CD4-positive, alpha-beta T cell treated with Interleukin-21 for 1 hour (primary cell): Measurements from ENCODE around the gene CALCOCO2.
"Not testable (repeated sequence)": the region's sequence is repeated elsewhere in the genome, so short reads cannot be mapped to it uniquely, and the experiment has no call there.

ENCODE experiments used
- DNase-seq: peaks from one replicate; pipeline ENCODE4 v3.0.0-alpha.2; 2020

Gene CALCOCO2

GRCh38 chr17:48830840-48831548 lies at the start of gene CALCOCO2:
Gene CALCOCO2 (plus strand): TSS chr17:48831035. CDS start chr17:48841708, 10,673 bp downstream.
- DNase-seq, result peak; percentile 91

DNA sequence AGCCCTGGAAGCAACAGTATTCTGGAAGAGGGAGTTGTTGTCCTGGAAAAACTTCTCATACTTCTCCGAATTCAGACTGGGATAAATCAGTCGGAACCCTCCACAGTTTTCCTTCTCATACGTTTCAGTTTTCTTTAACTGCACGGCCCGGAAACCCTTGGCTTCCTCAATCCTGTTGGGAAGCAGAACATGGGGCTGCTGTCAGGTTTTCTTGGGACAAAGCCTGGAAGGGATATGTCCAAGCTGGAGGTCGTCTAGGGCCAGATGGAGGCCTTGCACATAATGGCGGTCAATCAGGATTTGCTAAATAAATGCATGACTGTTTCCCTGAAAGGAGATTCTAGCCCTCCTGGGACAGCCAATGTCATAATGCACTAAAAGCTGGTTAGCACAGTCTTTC lies 43.0 kb upstream of the CALCOCO2 start:
- no peak for DNase-seq

DNA sequence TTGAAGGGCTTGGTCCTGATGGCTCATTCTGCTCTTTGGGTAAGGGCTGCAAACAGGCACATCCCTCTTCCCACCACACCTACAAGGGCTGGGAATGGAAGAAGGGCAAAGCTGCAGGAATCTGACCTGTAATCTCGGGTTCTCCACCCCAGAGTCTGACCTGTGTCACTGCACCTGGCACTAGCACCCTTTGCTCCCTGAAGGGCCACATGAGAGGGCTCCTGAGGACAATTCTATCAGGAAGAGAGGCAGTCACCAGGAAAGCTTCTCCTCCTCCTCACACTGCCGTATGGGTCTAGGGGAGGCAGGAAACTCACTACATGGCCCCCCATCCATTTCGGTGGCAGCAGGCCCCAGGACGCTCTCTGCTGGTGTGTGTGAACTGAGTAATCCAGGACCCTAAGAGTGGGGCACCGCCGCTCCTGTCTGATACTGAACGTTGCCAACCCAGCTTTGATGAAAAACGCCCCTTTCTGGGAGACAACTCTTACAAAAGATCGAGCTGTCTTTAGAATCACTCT lies 40.2 kb upstream of the CALCOCO2 start:
- DNase-seq, result no peak

- peak; percentile 26 for DNase-seq
These were observed 39.5 kb upstream of the CALCOCO2 start for GRCh38 chr17:48791128-48792032.

DNA sequence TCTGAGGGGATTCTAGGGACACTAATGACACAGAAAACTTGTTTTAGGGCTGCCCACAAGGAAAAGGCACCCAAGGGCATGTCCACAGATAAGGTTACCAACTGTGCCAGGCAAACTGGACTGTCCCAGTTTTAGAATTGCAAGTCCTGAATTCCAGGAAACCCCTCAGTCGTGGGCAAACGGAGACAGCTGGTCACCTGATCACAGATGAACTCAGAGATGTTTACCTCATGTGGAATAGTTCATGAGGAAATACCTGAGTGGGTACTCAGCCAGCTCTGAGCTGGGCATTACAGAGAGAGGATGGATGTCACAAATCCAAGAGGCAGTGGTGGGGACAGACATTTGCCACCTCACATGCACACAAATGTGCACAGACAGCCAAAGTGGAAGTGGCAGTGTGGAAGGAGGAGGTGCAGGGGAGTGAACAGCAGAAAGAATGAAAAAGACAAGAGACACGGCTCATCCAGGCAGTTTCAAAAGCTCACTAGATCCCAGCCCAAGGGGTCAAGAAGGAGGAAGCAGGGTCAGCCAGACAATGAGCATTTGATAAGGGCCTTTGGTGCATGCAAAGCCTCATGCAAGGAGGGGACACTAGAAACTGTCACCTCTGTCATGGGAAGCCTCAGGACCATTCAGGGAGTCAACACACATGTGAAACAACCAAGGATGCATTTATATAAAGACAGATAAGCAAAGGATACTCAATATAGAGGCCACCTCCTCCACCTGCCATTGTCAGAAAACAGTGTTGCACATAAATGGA lies 38.6 kb upstream of the CALCOCO2 start:
- DNase-seq, result no peak

DNA sequence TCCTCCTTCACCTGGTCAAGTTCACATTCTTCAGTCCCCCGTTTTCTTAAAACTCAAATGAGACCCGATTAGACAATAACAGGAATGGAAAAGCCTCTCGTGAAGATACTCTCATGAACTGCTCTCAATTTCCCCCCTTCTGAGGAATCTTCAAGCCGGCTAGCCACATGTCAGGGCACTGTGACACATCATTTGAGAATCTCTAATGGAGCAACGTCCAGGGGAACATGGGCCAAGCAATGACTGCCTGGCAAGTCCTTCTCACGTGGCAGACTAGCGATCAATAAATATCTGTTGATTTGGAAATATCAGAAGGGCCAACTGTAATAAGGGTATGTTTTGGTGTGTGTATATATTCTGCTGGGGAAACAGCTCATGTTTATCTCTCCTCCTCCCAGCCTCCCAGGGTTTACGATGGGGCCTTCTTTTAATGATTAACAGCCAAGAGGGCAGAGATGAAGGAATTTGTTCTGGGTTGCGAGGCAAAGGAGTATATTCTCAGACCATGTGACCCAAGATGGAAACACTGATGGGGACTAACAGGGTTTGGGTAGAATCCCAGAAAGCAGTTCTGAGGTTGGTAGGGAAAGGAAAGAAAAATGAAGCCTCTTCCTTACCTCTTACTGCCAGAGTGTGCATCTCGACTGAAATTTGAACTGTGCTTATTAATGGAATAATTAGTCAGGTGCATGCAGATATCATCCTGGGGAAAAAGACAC lies 35.2 kb upstream of the CALCOCO2 start:
- no peak for DNase-seq

- not testable (repeated sequence) for DNase-seq
These were observed 34.7 kb upstream of the CALCOCO2 start for GRCh38 chr17:48796163-48796522.

DNA sequence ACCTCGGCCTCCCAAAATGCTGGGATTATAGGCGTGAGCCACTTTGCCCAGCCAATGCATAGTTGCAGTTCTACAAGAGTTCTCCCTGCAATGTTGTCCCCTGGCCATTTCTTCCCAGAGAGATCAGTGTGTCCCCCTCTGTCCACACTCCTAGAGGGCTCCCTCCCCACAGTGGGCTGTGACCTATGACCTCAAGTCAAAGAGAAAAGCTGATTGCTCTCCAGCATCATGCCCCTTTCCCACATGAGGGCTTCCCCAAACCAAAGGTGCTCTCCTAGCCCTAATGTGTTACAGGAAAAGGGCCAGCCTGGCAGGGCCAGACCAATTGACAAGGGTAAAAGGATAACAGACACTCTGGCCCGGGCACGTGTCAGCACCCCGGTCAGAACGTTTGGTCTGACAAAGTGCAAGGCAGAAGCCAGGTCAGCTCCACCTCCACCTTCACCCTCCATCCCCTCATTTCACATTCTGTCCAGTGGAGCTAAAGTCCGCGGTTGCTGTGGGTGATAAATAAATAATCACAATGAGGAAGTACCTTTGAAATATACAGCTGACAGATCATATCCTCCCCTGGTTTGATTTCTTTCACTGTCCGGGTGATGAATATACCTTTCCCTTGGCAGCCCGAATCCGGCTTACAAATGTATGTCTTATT lies 31.6 kb upstream of the CALCOCO2 start:
- no peak for DNase-seq

DNA sequence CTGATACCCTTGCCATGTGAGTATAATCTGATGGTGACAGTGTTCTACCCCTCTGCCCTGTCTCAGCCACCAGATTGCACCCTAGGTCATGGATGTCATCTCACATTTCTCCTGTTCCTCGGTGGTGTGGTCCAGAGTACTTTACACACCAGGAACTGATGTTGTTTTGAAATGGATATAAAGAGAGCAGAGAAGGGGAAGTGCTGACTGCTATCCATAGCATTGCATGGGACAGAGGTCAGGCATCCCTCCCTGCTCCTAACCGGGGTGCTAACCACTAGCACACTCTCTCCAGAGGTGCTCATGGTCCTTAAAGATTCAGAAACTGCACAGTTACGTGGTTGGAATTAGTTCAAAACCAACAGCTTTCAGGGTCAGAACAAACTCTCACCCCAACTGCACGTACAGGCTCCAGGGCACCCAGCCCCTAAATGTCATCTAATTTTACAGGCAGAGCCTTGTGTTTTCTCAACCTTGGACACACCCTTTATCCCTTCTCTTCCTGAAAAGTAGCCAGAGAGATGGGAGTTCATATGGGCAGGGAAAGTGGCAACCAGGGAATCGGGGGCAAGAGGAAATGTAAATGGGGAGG lies 30.1 kb upstream of the CALCOCO2 start:
- DNase-seq, result no peak

DNA sequence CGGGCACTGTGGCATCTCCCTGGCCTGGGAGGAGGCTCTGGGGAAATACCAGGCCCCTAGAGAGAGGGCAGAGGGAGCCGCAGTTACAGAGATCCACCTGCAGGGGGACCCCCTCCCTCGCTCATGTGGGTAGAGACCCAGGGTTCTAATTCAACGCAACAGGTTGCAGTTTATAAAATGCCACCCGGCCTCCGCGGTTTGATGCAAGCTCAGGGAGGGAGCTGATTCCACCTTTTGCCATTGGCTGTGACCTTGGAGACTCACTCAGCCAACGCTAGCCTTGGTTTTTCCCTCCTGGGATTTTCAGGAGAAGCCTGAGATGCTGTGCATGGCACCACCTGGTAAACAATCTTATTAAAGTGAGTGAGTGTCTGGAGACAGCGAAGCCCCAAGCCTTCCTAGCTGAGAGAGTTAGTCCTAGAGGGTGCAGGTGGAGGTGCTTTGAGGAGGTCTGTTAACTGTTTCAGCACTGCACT lies 25.9 kb upstream of the CALCOCO2 start:
- peak; percentile 63 for DNase-seq

GRCh38 chr17:48809182-48809581 lies 21.7 kb upstream of the CALCOCO2 start:
- DNase-seq, result no peak

DNA sequence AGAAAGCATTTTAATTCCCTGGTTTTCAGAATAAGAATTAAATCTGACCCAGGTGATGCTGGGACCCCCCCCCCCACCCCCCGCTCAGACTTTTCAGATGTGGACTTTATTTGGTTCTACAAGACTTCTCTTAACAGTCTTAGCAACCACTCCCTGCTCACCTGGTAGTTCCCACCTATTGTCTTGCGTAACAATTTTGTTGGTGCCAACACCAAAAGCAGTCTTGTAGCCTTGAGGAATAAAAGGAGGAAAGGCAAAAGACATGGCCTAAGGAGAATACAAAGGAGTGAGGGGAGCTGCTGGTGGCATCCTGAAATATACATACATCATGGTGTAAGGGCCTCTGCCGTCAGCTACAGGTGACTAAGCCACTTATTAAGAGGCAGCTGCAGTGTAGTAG lies 18.8 kb upstream of the CALCOCO2 start:
- no peak for DNase-seq

DNA sequence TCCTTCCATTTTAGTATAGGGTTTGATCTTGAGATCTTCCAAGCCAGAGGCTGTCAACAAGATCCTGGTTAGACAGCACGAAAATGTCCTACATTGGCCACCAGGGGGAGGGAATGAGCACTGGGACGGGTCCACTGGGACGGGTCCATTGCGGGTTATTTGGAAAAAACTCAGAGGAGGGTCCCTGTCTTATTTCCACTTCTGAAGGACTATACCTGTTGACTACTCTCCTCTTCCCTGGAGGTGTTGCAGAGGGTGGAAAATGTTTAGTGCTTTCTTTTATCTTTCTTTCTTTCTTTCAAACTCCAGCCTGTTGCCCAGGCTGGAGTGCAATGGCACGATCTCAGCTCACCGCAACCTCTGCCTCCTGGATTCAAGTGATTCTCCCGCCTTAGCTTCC lies 16.3 kb upstream of the CALCOCO2 start:
- DNase-seq, result peak; percentile 71

- DNase-seq, result no peak
These were observed 15.5 kb upstream of the CALCOCO2 start for GRCh38 chr17:48815311-48815710.

DNA sequence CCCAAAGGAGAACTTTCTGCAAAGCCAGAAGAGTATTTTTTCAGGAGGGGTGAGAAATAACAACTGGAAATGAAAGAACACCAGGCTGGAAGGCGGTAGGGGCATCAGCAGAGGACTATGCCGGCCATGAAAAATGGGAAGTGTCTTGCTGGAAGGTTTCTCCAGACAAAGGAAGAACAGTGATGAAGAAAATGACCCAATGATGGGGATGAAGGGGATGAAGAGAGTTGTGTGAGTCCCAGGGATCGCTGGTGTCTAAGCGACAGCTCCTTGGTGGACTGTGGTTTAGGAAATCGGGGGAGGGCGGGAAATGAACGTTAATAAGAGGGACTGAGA lies 14.4 kb upstream of the CALCOCO2 start:
- no peak for DNase-seq

DNA sequence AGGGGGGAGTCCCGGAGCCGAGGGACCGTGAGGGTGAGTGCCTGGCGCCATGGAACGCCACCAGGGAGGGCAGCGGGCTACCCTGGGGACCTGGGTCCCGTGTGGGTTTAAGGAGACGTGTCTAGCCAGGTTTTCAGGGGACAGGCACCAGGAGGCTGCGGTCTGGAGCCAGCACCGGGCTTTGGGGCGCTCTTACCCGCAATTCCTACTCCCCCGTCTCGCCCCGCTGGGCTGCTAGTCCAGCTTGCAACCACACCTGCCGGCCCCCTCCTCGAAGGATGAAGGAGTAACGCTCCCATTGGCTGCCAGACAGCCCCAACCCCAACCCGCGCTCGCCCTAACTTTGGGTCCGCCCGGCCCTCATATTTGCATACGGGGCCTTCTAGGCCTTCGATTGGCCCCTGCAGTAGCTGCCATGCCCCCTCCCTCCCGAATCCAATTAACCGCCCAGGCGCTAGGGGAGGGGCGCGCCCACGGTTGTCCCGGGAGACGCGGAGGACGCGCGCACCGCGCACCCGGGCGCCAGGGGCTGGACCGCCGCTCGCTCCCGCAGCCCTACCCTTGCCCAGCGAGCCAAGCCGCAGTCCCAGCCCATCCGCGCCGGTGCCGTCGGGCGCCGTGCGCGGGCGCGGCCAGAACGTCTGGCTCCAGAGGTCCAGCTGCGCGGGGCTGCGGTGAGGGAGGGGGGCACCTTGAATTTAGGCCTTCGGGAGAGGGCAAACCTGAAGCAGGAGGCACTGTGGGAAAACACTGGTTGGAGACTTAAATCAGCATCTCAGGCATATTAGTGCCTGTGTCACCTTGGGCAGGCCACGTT lies 13.9 kb upstream of the CALCOCO2 start, which contains the start of gene TTLL6:
Gene TTLL6, minus strand, starts transcription at position 456 of the 817 bp plus-strand sequence. Its CDS starts 157 bp downstream, at position 299.
- DNase-seq, result peak; percentile 84

- DNase-seq, result no peak
These were observed 12.4 kb upstream of the CALCOCO2 start for GRCh38 chr17:48818361-48818841.

DNA sequence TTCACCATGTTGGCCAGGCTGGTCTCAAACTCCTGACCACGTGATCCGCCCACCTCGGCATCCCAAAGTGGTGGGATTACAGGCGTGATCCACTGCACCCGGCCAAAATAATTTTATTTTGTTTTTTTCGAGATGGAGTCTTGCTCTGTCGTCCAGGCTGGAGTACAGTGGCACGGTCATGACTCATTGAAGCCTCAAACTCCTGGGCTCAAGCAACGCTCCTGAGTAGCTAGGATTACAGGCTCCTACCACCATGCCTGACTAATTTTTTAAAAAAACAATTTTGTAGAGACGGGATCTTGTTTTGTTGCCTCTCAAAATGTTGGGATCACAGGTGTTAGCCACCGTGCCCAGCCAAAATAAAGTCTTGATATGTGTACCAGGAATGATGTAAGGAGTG lies 11.4 kb upstream of the CALCOCO2 start:
- DNase-seq, result no peak

GRCh38 chr17:48820936-48821335 lies 9.9 kb upstream of the CALCOCO2 start:
- not testable (repeated sequence) for DNase-seq
